OCI-LY7 (cell line): ENCODE data around the gene PSMD13. TPM values are rescaled to one million over a fixed set of nuclear protein-coding genes. Genes with fewer than 3 reads are reported as not detected.

Experiments
- BruUV-seq: library from RNA; stranded (reverse); fragments of 400-500 nt; replicated peaks from 2 replicates; lab custom pipeline; 2021; lab: Mats Ljungman, UMichigan
- CTCF ChIA-PET: fragments of 300-600 bp; sonication (Branson Sonifier 250); formaldehyde crosslinking; loops from one replicate; lab custom pipeline; 2022; ENCODE audit warnings: antibody characterized with exemption; ENCODE audit not compliant: unreplicated experiment; lab: Charles Lee
- POLR2A ChIA-PET: fragments of 300-600 bp; sonication (Branson Sonifier 250); formaldehyde crosslinking; loops from one replicate; lab custom pipeline; 2022; ENCODE audit warnings: antibody characterized with exemption; lab: Charles Lee
- DNase-seq: peaks from one replicate; pipeline ENCODE4 v3.0.0-alpha.2; 2015; ENCODE audit warnings: low spot score
- H2AFZ ChIP-seq: fragments of 200-600 bp; sonication (generic), shearing (Covaris generic); 2 replicates; pipeline ENCODE4 v1.6.1; 2014; ENCODE audit warnings: mild to moderate bottlenecking, antibody characterized with exemption, low read length, moderate library complexity
- H3K27ac ChIP-seq: fragments of 200-600 bp; sonication (generic); 2 replicates; pipeline ENCODE4 v1.5.1; 2014; ENCODE audit warnings: mixed run types, low read depth, mild to moderate bottlenecking, moderate library complexity, low read length, inconsistent platforms; ENCODE audit not compliant: poor library complexity, severe bottlenecking
- H3K36me3 ChIP-seq: fragments of 200-600 bp; sonication (generic); 2 replicates; pipeline ENCODE4 v1.6.1; 2014; ENCODE audit warnings: mild to moderate bottlenecking, antibody characterized with exemption, low read length, moderate library complexity, mixed read lengths; ENCODE audit not compliant: insufficient read depth
- H3K4me1 ChIP-seq: fragments of 200-600 bp; sonication (generic); 2 replicates; pipeline ENCODE4 v1.5.1; 2014; ENCODE audit warnings: mild to moderate bottlenecking, low read length; ENCODE audit not compliant: insufficient read depth, poor library complexity, severe bottlenecking
- H3K4me2 ChIP-seq: fragments of 200-600 bp; sonication (generic); 2 replicates; pipeline ENCODE4 v1.6.1; 2014; ENCODE audit warnings: mild to moderate bottlenecking, low read length
- H3K4me3 ChIP-seq: fragments of 200-600 bp; sonication (generic); 2 replicates; pipeline ENCODE4 v1.5.1; 2014; ENCODE audit warnings: mild to moderate bottlenecking, low read depth, low read length; ENCODE audit not compliant: poor library complexity, severe bottlenecking
- H3K79me2 ChIP-seq: fragments of 200-600 bp; sonication (generic); 2 replicates; pipeline ENCODE4 v1.6.1; 2016; ENCODE audit warnings: low read depth, mild to moderate bottlenecking, low read length, moderate library complexity, mixed read lengths; ENCODE audit not compliant: insufficient read depth
- H3K9me2 ChIP-seq: fragments of 200-600 bp; sonication (generic); 2 replicates; pipeline ENCODE4 v1.6.1; 2016; ENCODE audit warnings: mild to moderate bottlenecking, low read length, mixed read lengths; ENCODE audit not compliant: insufficient read depth
- H3K9me3 ChIP-seq: fragments of 200-600 bp; sonication (generic); 2 replicates; pipeline ENCODE4 v1.6.1; 2014; ENCODE audit warnings: mild to moderate bottlenecking, mixed run types, low read length, mixed read lengths
- H4K20me1 ChIP-seq: fragments of 200-600 bp; sonication (generic); 2 replicates; pipeline ENCODE4 v1.6.1; 2014; ENCODE audit warnings: mild to moderate bottlenecking, antibody characterized with exemption, low read length, moderate library complexity, mixed read lengths; ENCODE audit not compliant: insufficient read depth
- EZH2phosphoT487 ChIP-seq: fragments of 200-600 bp; sonication (generic); IDR thresholded peaks from 2 replicates; pipeline ENCODE4 v1.6.1; 2018; ENCODE audit warnings: low read depth, borderline replicate concordance, mild to moderate bottlenecking, mixed run types, antibody characterized with exemption, low read length, moderate library complexity, mixed read lengths
- intact Hi-C: fragments of 100-400 bp; cut with micrococcal nuclease; formaldehyde crosslinking; loops from one replicate; pipeline ENCODE4 v1.10.0; 2022; ENCODE audit not compliant: unreplicated experiment
- total RNA-seq, 2 experiments: library from RNA; depleted of rRNA in 1 of 2; stranded (reverse); fragments of >200 nt in 1 of 2; shearing (Covaris generic) in 1 of 2; gene quantifications; 2 replicates each; pipeline ENCODE4 v1.2.3, GENCODE V29; 2014 to 2022
- TF ChIP-seq, protein P1 (sequence below): fragments of 200-600 bp; sonication (generic); conservative IDR thresholded peaks from 2 replicates; pipeline ENCODE4 v1.5.1; 2014; ENCODE audit warnings: mild to moderate bottlenecking, antibody characterized with exemption, low read length, moderate library complexity, mixed read lengths

Gene PSMD13
- total RNA-seq, 2 experiments from 2014 or later, result 146 to 154 TPM

DNA sequence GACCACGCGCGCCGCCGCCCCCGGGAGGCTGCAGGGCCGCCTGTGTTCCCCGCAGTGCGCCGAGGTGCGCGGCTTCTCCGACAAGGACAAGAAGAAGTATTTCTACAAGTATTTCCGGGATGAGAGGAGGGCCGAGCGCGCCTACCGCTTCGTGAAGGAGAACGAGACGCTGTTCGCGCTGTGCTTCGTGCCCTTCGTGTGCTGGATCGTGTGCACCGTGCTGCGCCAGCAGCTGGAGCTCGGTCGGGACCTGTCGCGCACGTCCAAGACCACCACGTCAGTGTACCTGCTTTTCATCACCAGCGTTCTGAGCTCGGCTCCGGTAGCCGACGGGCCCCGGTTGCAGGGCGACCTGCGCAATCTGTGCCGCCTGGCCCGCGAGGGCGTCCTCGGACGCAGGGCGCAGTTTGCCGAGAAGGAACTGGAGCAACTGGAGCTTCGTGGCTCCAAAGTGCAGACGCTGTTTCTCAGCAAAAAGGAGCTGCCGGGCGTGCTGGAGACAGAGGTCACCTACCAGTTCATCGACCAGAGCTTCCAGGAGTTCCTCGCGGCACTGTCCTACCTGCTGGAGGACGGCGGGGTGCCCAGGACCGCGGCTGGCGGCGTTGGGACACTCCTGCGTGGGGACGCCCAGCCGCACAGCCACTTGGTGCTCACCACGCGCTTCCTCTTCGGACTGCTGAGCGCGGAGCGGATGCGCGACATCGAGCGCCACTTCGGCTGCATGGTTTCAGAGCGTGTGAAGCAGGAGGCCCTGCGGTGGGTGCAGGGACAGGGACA lies 44.1 kb downstream of the PSMD13 start:
- Histone ChIP-seq H3K4me2 (no peak overlapping the region), H3K79me2 (no peaks in the 10 kb centered on the region), H2AFZ (no peak overlapping the region), H3K27ac (no peak overlapping the region), H3K36me3 (no peaks in the 10 kb centered on the region), H4K20me1 (no peaks in the 10 kb centered on the region), H3K4me1 (no peaks in the 10 kb centered on the region), H3K9me2 (no peaks in the 10 kb centered on the region), H3K4me3 (no peak overlapping the region), H3K9me3 (peaks cover 6% of the 10 kb centered on the region; the same call in 1 of the 2 replicates)
- no peak for DNase-seq
- POLR2A ChIA-PET, result no interaction called here
- TF ChIP-seq, protein P1, sequence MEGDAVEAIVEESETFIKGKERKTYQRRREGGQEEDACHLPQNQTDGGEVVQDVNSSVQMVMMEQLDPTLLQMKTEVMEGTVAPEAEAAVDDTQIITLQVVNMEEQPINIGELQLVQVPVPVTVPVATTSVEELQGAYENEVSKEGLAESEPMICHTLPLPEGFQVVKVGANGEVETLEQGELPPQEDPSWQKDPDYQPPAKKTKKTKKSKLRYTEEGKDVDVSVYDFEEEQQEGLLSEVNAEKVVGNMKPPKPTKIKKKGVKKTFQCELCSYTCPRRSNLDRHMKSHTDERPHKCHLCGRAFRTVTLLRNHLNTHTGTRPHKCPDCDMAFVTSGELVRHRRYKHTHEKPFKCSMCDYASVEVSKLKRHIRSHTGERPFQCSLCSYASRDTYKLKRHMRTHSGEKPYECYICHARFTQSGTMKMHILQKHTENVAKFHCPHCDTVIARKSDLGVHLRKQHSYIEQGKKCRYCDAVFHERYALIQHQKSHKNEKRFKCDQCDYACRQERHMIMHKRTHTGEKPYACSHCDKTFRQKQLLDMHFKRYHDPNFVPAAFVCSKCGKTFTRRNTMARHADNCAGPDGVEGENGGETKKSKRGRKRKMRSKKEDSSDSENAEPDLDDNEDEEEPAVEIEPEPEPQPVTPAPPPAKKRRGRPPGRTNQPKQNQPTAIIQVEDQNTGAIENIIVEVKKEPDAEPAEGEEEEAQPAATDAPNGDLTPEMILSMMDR, result no peak
- no peak for TF ChIP-seq EZH2phosphoT487
- intact Hi-C loops, result no loop called here
- BruUV-seq, result no TSS peak
- CTCF ChIA-PET, result no interaction called here

DNA sequence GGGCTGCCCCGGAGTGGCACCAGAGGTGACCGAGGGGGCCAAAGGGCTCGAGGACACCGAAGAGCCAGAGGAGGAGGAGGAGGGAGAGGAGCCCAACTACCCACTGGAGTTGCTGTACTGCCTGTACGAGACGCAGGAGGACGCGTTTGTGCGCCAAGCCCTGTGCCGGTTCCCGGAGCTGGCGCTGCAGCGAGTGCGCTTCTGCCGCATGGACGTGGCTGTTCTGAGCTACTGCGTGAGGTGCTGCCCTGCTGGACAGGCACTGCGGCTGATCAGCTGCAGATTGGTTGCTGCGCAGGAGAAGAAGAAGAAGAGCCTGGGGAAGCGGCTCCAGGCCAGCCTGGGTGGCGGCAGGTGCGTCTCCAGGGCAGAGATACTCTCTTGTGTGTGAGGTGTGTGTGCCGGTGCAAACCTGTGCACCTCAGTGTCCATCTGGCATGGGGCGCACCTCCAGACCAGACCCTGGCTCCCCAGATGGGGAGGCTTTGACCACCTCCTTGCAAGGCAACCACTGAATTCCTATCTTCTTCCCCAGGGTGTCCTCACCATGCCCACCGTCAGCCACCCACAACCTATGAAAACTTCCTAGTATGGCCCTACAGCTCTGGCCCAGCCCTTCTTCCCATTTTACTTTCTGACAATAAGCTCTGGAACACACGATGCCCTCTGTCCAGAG lies 44.8 kb downstream of the PSMD13 start:
- no peak for DNase-seq
- Histone ChIP-seq H3K36me3 (no peaks in the 10 kb centered on the region), H3K4me3 (no peak overlapping the region), H2AFZ (no peak overlapping the region), H3K79me2 (no peaks in the 10 kb centered on the region), H3K4me2 (no peak overlapping the region), H4K20me1 (no peaks in the 10 kb centered on the region), H3K9me2 (no peaks in the 10 kb centered on the region), H3K4me1 (no peaks in the 10 kb centered on the region), H3K9me3 (no peaks in the 10 kb centered on the region), H3K27ac (no peak overlapping the region)
- ChIA-PET POLR2A (no interaction called here), CTCF (no interaction called here)
- no TSS peak for BruUV-seq
- TF ChIP-seq, protein P1, result no peak
- TF ChIP-seq EZH2phosphoT487, result no peak
- intact Hi-C loops, result no loop called here

- H3K4me1 ChIP-seq, result no peaks in the 10 kb centered on the region
- ChIA-PET CTCF (no interaction called here), POLR2A (no interaction called here)
- no peak overlapping the region for H3K4me2 ChIP-seq
- intact Hi-C loops, result no loop called here
- TF ChIP-seq, protein P1, result no peak
- TF ChIP-seq EZH2phosphoT487, result no peak
- no peaks in the 10 kb centered on the region for H3K79me2 ChIP-seq
- H3K4me3 ChIP-seq, result no peak overlapping the region
- H3K27ac ChIP-seq, result no peak overlapping the region
- BruUV-seq, result no TSS peak
- H3K9me3 ChIP-seq, result no peaks in the 10 kb centered on the region
- H2AFZ ChIP-seq, result no peak overlapping the region
- no peaks in the 10 kb centered on the region for H4K20me1 ChIP-seq
- no peaks in the 10 kb centered on the region for H3K9me2 ChIP-seq
- DNase-seq, result no peak
- H3K36me3 ChIP-seq, result no peaks in the 10 kb centered on the region
Measured at GRCh38 chr11:282171-282570, 45.4 kb downstream of the PSMD13 start.
